Middle frontal gyrus (tissue), 1 donor: Measurements from ENCODE around the gene TMPRSS9.

Experiments used
- DNase-seq: peaks from one replicate; pipeline ENCODE4 v3.0.0-alpha.2; 2015; ENCODE audit warnings: low spot score; ENCODE audit errors: extremely low spot score

TMPRSS9 gene

DNA sequence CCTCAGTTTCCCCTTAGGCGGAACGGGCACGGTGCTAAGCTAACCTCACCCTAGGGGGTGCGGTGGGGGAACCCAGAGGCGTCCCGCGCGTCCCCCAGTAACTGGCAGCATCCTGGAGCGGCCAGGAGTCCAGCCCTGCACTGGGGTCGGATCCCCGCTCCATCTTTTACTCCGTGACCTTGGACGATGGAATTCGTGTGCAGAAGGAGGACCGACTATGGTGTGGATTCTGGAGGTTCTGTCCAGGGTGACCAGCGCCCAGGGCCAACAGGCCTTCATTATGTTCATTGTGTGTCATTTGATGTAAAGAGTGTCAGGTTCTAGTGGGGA lies 31.0 kb upstream of the TMPRSS9 start:
- DNase-seq, result no peak

DNA sequence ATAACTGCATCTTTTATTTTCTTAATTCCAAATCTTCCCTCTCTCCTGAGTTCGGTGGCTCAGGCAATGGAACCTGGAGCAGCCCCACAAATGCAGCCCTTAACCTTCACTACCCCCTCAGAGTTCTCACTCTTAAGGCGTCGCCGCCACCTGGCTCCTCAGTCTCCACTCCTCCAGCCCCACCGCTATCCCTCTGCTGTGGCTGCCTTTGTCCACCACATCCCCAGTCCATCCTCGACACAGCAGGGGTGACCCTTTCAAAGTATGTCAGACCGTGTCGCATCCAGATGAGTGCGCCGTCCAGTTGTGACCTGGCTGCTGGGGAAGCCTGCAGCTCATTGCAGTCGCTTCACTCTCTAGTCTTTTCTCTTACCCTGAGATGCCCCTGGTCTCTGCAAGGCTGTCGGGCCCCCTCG lies 30.6 kb upstream of the TMPRSS9 start:
- DNase-seq, result no peak

DNA sequence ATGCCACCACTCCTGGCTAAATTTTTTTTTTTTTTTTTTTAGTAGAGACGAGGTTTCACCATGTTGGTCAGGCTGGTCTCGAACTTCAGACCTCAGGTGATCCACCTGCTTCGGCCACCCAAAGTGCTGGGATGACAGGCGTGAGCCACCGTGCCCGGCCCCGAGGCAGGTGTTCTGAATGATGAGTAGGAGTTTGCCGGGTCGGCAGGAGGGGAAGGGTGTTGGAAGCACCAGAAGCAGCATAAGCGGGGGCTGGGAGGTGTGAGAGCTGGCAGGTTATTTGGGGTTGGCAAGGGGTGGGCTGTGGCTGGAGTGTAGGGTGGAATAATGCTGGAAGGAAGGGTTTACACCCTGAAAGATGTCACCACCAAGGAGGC lies 29.8 kb upstream of the TMPRSS9 start:
- DNase-seq, result no peak

DNA sequence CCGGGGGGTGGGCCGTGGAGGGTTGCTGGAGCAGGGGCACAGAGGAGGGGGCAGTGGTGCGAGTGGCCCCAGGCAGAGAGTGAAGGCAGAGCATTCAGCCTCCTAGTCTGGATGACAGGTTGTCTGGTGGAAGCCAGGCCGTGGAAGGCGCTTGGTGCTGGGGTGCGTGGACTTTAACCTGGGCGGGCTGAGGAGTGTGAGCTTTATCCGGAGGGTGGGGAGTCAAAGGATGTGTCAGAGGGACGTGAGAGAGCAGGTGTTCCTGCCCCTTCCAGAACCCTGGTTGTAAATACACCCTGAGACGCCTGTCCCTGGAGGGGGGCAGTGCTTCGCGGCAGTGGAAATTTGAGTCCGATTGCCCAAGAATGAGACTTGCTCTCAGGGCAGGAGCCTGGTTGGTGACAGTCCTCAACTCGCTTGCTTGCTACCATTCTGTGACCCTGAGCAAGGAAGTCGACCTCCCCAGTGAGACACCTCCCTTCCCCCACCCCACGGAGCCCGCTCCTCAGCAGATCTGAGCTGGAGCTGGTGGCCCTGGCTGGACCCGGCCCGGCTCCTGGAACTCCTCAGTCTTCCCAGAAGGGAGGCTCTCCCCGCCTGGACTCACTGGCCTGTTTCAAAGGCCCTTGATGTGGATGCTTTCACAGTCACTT lies 29.3 kb upstream of the TMPRSS9 start:
- no peak for DNase-seq

DNA sequence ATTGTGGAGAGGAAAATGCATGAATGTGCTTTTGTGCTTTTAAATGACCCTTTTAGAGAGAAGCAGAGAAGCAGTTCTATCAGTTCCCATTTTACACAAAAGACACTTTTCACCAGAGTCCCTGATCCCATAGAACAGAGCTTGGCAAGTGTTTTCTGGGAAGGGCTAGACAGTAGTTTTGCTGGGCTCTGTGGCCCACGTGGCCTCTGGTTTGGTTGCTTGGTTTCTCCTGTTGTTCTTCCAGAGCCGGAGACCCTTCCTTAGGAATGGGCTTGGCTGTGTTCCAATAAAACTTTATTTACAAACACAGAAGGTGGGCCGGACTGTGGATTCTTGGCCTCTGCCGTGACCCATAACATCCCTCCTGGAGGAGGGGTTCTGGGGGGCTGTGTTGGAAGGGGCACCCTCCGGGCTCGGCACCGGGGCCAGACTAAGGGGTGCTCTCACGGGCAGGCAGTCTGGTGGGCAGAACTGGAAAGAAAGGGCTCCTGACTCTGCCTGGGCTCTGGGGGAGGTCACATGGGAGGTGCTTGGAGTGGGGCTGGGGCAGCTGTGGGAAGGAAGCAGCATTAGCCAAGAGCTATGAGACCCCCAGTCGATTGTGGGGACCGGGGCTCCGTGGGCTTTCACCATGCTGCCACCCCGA lies 28.3 kb upstream of the TMPRSS9 start:
- DNase-seq, result no peak

DNA sequence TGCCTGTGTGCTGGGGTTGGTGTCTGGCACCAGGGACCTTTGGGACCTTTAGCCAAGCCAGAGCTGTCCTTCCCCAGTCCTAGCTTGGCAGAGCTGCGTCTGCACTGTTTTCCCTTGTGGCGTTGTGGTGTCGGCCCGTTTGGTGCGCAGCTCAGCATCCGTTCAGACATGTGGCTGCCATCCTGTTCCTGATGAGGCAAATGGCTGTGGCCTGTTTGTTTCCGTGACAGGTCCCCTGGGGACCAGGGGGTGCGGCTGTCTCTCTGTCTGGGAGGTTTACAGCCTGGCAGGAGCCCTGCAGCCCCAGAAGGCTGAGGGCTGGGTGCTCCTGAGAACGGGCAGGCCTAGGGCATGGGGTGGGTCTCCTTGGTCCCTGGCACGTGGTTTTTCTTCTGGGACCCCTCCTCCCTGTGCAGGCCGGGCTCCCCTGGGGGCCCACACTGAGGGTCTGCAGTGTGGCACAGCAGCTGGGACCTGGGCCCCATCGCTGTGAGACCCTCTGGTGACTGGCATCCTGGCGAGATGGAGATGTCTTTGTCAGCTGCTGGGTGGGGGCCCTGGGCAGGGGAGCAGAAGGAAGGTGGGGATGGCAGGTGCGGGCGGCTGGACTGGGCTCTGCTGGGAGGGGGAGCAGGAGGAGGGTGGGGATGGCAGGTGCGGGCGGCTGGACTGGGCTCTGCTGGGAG lies 27.6 kb upstream of the TMPRSS9 start:
- DNase-seq, result no peak

DNA sequence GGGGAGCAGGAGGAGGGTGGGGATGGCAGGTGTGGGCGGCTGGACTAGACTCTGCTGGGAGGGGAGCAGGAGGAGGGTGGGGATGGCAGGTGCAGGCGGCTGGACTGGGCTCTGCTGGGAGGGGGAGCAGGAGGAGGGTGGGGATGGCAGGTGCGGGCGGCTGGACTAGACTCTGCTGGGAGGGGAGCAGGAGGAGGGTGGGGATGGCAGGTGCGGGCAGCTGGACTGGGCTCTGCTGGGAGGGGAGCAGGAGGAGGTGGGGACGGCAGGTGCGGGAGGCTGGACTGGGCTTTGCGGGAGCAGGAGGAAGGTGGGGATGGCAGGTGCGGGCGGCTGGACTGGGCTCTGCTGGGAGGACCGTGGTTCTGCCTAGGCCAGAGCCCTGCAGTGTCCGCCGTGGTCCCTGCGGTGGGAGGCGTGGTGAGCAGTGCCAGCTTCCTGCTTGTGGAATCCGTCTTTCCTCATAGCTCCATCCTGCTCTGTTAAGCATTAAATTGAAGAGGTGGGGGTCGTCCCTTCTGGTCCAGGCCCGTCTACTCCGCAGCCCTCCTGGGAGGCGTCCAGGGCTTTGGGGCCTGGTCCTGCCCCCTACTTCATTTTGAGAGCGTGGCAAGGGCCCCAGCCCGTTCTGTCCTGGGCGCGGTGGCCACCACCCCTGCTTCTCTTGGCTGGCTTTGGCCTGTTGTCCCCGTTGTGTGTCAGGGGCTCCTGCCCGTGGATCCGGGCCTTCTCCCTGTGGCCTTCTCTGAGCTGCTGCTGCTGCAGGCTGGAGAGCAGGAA lies 26.8 kb upstream of the TMPRSS9 start:
- no peak for DNase-seq

DNA sequence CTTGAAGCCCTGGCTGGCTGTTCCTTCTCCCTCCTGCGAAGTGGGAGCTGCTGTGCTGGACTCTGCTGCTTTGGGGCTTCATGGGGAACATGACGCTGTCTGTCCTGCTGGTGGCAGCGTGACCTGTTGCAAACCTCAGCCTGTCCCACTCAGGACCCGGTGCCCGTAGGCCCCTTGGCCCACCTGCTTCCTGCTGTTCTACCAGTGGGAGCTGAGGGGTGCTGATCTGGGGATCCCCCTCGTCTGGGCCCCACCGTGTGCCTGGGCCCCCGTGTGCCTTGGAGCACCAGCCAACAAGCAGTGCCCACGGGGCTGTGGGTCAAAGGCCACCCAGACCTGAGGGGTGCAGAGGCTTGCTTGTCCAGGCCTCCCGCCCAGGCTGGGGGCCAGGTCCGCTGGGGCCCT lies 26.3 kb upstream of the TMPRSS9 start:
- DNase-seq, result no peak

DNA sequence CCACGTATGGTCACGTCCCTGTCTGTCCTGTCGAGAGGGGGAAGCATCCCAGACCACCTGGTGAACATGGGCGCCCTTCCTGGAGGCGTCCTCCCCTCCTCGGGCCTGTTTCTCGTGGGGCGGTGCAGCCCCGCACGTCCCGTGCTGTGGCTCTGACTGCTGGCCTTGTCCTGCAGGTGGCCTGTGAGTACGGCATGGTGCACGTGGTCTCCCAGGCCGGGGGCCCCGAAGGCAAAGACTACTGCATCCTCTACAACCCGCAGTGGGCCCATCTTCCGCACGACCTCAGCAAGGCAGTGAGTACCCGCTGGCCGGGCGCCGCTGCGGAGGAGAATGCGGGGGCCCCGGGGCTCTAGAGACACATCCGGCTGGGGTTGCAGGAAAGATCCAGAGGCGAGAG lies 25.6 kb upstream of the TMPRSS9 start:
- DNase-seq, result no peak

DNA sequence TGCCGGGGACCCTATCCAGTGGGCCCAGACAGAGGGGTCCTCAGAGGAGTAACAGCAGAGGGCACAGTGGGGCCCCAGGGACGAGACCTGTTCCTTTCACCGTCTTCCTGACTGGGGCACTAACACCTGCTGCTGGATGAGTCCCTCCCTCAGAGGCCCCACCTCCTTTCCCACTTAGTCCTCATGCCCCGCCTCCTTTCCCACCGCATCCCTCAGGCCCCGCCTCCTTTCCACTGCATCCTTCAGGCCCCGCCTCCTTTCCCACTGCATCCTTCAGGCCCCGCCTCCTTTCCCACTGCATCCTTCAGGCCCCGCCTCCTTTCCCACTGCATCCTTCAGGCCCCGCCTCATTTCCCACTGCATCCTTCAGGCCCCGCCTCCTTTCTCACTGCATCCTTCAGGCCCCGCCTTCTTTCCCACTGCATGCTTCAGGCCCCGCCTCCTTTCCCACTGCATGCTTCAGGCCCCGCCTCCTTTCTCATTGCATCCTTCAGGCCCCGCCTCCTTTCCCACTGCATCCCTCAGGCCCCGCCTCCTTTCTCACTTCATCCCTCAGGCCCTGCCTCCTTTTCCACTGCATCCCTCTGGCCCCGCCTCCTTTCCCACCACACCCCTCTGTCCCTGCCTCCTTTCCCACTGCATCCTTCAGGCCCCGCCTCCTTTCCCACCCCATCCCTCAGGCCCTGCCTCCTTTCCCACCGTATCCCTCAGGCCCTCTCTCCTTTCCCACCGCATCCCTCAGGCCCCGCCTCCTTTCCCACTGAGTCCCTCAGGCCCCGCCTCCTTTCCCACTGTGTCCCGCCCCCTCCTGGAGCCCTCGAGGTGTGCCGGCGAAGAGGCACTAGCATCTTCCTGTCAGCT lies 24.8 kb upstream of the TMPRSS9 start:
- DNase-seq, result no peak

DNA sequence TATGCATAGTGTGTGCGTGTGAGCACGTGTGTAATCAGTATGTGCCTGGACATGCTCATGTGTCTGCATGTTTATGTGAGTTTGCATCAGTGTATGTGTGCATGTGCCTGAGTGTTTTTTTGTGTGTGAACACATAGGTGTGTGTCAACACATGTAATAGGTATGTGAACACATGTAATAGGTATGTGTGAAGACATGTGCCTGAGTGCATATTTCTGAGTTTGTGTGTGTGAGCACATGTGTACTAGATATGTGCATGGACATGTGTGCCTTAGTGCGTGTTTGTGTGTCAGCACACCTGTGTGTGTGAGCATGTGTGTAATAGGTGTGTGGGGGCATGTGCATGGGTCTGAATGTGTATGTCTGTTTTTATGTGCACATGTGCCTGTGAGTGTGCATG lies 24.2 kb upstream of the TMPRSS9 start:
- no peak for DNase-seq

DNA sequence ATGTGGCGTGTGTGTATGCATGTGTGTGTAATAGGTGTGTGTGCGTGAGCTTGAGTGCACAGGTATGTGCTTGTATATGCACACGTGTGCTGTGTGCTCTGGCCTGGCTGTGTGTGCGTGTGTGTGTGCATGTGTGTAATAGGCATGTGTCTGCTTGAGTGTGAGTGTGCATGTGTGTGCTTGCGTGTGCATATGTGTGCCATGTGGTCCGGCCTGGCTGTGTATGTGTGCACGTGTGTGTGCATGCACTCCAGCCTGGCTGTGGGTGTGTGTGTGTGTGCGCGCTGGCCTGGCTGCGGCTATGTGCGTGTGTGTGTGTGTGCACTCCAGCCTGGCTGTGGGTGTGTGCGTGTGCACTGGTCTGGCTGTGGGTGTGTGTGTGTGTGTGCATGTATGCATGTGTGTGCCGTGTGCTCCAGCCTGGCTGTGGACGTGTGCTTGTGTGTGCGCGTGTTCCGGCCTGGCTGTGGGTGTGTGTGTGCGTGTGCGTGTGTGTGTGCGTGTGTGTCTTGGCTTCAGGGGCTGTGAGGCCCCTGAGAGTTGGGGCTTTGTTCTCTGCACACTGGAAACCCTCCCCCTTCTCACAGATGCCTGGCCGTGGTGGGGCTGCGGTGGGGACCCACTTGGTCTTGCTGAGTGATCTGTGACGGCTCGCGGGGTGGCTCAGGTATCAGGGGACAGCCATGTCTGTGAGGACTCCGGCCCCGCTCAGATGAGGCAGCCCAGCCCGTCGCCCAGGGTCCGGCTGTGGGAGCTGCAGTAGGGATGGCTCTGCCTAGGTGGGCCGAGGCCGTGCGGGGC lies 23.3 kb upstream of the TMPRSS9 start:
- DNase-seq, result no peak

DNA sequence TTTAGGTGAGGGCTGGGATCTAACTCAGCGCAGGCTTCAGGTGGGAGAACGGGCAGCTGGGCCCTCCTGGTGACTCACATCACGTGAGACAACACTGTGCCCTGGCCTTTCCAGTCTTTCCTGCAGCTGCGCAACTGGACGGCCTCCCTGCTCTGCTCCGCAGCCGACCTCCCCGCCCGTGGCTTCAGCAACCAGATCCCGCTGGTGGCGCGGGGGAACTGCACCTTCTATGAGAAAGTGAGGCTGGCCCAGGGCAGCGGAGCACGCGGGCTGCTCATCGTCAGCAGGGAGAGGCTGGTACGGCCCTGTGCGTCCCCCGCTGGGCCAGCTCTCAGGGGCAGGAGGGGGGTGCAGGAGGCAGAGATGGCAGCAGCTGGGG lies 22.7 kb upstream of the TMPRSS9 start:
- no peak for DNase-seq

DNA sequence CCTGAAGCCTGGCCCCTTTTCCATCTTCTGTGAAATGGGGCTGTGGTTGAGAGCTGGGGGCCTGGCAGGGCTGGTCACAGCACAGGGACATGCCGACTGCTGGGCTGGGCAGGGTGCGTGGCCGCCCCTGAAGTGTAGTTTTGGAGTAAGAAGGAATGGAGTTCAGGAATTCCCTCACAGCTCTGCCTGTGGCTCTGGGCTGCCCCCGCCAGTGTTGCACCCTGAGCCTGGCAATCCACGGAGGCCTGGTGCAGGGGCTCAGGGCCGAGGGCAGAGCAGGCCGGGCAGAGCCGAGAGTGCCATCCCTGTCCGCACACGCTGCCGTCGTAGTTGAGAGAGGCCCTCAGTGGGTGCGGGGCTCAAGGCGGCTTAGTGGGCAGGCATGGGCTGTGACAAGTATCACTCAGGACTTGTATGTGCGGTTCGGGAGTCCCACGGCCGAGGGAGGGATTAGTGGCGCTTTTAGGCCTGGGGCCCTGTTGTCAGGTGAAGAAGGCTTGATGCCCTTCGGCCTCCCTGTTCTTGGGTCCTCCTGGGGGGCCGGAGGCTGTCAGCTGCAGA lies 21.9 kb upstream of the TMPRSS9 start:
- DNase-seq, result no peak

DNA sequence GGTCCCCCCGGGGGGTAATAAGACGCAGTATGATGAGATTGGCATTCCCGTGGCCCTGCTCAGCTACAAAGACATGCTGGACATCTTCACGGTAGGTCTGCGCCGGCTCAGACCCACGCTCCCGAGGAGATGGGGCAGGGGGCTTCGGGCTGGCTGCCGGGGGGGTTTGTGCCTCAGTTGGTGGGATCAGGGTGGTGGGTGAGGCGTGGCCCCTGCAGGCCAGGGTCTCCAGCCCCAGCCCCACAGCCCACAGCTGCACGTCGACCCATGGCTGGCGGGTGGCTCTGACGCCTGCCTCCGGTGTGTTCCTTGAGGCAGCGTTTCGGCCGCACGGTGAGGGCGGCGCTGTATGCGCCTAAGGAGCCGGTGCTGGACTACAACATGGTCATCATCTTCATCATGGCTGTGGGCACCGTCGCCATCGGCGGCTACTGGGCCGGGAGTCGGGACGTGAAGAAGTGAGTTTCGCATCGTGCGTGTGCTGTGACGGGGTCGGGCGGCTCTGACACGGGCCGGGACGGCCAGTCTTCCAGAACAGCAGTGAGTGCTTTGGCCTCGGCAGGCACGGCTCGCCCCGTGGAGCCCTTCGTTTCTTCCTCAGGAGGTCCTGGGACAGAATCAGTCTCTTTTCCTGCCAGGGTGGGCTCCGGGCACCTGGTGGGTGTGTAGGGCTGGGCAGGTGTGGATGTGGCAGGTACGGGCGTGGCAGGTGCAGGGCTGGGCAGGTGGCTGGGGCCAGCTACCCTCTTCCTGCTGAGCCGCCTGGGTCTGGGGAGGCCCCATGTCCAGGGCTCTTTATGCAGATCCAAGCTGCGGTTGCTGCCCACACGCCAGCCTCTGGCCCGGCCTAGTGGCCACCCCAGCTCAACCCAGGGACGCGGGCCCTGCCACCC lies 21.1 kb upstream of the TMPRSS9 start:
- no peak for DNase-seq

DNA sequence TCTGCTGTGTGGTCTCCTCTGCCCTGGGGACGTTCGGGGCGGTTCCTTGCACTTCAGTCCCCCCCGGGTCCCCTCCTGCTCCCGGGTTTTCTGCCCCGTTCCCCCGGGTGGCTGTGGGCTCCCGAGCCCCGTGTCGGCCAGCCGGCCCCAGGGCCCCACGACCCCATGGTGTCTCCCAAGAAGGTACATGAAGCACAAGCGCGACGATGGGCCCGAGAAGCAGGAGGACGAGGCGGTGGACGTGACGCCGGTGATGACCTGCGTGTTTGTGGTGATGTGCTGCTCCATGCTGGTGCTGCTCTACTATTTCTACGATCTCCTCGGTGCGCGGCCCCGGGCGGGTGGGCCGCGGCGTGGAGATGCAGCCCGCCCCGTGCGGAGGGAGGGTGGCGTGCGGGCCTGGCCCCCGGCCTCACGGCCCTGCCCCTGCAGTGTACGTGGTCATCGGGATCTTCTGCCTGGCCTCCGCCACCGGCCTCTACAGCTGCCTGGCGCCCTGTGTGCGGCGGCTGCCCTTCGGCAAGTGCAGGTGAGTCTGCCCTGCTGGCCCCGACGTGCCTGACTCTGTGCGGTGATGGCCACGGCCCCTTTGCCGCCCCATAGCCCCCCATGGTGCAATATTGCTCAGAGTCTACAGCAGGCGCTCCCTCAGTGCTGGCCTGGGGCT lies 20.3 kb upstream of the TMPRSS9 start:
- DNase-seq, result no peak

DNA sequence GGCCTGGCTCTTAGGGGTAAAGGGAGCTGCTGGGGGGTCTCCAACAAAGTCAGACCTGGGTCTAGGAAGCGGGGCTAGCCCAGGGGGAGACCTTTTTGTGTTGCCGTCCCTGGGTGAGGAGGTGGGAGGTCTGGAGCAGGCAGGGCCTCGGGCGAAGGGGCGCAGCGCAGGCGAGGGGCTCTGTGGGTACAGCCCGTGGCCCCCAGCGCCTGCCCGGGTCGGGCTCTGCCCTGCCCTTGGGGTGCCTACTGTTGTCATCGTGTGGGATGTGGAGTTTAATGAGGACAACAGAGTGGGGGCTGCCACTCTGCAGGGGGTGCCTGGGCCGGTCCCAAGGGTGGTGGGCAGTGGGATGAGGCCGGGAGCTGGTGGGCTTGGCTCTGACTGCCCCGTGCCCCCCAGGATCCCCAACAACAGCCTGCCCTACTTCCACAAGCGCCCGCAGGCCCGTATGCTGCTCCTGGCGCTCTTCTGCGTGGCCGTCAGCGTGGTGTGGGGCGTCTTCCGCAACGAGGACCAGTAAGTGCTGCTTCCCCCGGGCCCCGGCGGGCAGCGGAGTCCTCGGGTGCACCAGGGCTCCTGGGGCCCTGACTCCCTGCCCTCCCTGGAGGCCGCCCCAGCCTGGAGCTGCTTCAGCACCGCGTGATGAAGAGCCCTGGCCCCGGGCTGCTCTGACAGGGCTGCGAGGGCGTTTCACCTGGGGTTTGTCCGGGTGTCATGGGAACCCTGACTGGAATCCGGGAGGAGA lies 19.4 kb upstream of the TMPRSS9 start:
- DNase-seq, result no peak

DNA sequence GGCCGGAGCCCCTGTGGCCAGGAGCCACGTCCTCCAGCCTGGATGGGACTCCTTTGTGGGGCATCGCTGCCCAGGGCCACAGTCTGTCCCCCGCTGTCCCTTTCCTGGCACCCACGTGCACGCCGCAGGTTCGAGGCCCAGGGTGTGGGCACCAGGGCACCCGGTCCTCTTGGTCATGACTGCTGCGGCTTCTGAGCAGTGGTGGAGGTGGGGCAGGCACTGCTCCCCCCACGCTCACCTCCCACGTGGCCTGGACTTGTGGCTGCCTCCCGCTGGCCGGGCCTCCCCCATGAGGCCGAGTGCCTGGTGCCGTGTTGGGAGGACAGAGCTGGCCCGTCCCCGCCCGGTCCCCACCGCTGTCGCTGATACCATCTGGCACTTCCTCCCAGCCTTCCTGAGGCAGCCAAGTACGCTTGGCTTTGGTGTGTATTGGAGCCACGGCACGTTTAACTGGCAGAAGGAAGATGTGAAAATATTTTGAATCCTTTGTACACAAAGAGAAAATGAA lies 18.8 kb upstream of the TMPRSS9 start:
- DNase-seq, result no peak
